Hematopoietic multipotent progenitor cell treated with erythropoietin and hydrocortisone succinate and interleukin-3 and kit ligand, for 6 days (in vitro differentiated cells): ENCODE measurements around the gene NLGN1.

Source experiments
- DNase-seq: peaks from one replicate; pipeline ENCODE4 v3.0.0-alpha.2; 2015

The NLGN1 gene

GRCh38 chr3:173862701-173863100, 465.2 kb downstream of the NLGN1 start:
- no peak for DNase-seq

- no peak for DNase-seq
These were observed 466.0 kb downstream of the NLGN1 start for GRCh38 chr3:173863551-173863950.

- no peak for DNase-seq
These were observed 468.5 kb downstream of the NLGN1 start for GRCh38 chr3:173865900-173866498.

- DNase-seq, result no peak
These were observed 472.2 kb downstream of the NLGN1 start for GRCh38 chr3:173869766-173870165.

DNA sequence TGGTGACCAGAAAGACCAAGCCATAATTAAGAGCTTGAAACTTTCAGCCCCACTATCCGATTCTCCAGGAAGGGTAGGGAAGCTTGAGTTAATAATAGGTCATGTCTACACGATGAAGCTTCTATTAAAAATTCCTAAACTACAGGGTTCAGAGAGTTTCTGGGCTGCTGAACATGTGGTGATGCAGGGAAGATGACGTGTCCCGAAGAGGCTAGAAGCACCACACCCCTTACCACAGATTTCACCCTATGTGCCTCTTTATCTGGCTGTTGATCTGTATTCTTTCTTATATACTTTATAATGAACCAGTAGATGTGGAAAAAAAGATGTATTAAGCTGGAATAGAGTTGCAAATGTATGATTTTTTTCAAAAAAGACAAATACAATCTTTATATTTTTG, 473.4 kb downstream of the NLGN1 start:
- no peak for DNase-seq

DNA sequence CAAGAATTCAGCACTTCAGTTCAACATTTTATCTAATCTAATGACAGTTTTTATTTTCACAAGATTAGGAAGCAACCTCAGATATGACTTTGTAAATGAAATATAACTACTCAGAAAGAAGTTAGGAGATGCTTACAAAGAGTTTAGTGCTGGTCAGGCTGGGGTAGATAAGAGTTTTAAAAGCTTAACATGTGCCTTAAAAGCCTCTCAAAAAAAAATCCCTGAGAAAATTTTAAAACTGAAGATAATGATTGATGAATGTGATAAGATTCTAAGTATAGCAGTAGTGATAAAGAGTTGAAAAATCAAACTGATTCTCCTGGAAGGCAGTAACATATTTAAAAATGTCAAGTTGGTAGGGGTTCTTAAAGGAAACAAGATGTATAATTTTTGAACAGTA, 478.2 kb downstream of the NLGN1 start:
- DNase-seq, result no peak

DNA sequence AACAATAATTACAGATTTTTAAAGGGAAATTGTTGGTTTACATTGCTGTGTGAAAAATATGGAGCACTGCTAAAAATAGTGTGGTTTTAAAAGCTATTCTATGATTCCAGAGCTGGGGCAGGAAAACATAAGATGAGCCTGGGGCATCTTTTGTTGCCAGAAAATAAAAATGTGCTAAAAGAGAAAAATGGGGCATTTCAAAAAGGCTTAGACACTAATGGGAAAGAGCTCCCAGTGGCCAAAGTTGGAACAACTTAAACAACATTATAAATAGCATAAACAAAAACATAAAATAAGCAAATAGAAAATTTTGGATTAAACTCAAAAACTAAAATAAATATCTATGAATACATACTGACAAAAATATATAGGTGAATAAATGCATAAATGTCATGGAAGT, 478.9 kb downstream of the NLGN1 start:
- DNase-seq, result peak; percentile 4

DNA sequence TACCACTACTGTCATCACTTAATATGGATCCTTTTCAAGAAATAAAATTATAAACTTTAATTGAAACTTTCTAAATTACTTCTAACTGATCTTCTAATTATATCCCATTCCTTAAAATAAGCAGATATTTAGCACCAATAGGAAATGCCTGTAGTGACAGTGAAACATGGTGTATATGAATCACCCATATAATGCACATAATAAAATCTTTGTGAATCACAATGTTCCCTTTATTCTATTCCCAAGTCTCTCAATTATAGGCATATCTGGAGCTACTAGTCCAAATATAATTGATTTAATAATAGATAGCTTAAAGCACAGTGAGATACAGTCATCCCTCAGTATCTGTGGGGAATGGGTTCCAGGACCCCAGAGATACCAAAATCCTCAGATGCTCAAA, 490.3 kb downstream of the NLGN1 start:
- DNase-seq, result no peak

DNA sequence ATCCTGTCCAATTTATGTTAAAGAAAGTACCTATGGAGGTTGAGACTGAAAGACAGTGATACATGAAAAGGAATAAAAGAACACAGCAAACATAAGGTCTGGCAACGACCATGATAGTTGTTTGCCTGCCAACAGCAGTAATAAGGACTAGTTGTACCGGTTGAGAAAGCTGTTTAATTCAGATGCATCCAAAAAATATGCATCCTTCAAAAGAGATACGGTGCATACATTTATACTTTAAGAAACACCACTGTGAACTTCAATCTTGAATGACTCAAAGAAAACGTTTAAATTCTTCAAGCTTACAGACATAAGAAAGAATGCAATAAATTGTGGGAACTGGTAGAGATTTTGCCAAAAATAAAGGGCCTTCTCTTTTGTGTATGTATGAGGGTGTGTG, 492.1 kb downstream of the NLGN1 start:
- DNase-seq, result no peak

DNA sequence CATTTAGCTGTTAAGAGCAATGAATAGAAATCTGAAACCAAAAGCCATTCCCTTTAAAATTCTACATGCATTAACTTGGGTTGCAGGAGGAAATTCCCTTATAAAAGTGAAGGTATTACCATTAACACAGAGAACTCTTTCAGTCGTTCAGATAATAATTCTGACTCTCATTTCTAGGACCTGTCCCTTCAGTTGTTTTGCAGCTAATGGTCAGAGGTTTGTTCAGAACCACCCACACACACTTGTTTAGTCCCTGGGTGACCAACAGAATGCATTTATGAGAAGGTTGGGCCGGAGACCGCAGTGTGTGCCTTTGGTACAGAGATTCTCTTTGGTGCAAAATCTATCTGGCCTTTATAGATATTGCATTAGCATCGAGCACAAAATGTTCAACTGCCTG, 492.5 kb downstream of the NLGN1 start:
- no peak for DNase-seq

- peak; percentile 65 for DNase-seq
These were observed 493.9 kb downstream of the NLGN1 start for GRCh38 chr3:173891272-173892100.

DNA sequence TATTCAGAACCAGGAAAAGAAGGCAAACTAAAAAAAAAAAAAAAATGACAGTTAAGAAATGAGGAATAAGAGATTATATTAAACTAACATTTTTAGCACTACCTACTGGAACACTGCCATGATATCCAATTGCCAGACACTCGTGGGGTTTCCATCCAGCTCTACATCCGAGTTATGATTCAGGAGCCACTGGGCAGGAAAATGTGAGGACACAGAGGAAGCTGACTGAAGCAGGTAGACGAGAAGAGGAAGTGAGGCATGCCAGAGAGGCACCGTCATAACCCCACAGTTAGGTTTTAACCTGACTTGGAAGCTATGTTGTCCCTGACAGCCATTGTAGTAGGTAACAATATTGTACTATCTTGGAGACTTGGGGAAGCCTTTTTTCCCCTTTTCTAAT, 495.0 kb downstream of the NLGN1 start:
- DNase-seq, result no peak

GRCh38 chr3:173893066-173893465, 495.5 kb downstream of the NLGN1 start:
- no peak for DNase-seq

- DNase-seq, result no peak
These were observed 496.3 kb downstream of the NLGN1 start for GRCh38 chr3:173893835-173894234.

GRCh38 chr3:173897631-173898030, 500.1 kb downstream of the NLGN1 start:
- no peak for DNase-seq

DNA sequence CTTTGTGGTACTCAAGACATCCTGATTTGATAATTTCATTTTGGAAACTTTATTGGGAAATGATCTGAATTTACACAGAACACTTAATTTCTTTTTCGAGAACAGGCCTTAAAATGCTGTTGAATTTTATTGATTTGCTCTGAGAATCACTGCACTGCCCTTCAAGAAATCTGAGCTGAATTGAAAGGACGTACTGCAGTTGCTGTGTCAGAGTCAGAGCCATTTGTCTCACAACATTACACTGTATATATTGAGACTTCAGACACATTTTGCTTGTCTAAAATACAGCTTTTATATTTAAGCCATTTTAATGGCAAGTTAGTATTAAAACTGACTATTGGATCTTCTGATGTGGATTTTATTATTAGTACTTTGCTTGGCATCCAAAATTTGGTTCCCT, 504.1 kb downstream of the NLGN1 start:
- DNase-seq, result no peak

DNA sequence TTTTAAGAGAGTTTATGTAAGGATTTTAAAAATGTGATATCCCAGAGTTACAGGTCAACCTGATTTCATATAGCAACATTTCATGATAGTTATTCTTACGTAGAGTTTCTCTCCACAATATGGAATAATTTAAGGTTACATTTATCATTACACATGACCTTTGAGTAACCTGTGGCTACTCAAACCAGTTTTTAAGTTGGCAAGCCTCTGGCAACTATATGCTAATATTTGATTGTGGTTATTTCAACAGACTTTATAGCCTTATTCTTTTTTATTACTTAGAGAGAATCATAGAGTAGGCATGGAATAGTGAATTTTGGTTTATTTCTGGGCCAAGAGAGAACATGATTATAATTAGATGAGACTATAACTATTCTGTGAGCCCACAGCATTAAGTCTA, 504.9 kb downstream of the NLGN1 start:
- DNase-seq, result no peak

GRCh38 chr3:173902871-173903270, 505.3 kb downstream of the NLGN1 start:
- DNase-seq, result no peak

- DNase-seq, result no peak
These were observed 507.8 kb downstream of the NLGN1 start for GRCh38 chr3:173905381-173905780.

DNA sequence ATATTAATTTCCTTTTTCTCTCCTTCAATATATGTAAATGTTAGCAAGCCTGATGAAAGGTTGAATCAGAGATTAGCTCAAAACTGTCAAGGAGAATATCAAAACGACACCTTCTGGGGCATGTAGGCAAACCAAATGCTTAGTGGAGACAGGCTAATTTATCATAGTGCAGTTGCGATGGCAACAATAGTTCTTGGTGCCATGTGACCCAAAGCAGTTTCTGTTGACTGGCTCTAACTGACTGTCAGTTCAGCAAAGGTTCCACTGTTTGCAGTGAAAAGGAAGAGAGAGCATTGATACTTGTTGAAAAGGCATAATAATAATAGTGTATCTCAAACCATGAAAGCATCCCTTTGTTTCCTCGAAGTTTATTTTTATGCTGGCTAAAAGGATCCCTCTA, 513.9 kb downstream of the NLGN1 start:
- DNase-seq, result peak; percentile 35

DNA sequence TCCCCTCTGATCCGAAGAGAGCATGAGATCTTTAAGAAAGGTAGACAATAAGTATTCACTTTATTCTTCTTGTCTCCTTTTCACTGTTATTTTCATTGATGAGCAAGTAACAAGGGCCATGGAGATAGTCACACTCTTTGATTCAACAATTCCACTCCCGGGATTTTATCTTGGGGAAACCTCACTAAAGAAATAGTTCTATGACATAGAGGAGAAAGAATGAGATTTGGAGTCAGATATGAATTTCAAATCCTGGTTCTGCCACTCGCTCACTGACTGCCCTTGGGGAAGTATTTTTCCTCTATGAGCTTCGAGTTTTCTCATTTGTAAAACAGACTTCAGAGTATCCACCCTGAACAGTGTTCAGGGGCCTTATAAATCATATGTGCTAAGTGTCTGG, 514.6 kb downstream of the NLGN1 start:
- DNase-seq, result no peak

DNA sequence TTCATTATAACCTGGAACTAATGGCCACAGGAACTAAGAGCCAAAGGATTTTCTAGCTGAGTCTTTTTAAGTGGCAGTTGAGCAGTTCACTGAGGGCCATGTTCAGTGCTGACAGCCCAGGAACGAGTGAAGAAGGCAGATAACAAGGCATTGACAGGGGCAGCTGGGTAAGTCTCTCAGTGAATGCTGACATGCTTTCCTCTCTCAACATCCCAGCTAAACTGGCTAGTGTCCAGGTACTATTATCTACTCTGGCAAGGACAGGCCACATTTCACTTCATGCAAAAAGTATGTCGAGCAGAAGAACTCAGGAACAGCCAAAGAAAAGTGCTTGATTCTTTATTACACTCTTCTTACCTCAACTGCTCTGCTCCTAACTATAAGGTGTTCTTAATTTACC, 515.9 kb downstream of the NLGN1 start:
- peak; percentile 91 for DNase-seq

- DNase-seq, result peak; percentile 18
These were observed 516.5 kb downstream of the NLGN1 start for GRCh38 chr3:173913974-173914421.

- DNase-seq, result no peak
These were observed 519.3 kb downstream of the NLGN1 start for GRCh38 chr3:173916799-173917198.

DNA sequence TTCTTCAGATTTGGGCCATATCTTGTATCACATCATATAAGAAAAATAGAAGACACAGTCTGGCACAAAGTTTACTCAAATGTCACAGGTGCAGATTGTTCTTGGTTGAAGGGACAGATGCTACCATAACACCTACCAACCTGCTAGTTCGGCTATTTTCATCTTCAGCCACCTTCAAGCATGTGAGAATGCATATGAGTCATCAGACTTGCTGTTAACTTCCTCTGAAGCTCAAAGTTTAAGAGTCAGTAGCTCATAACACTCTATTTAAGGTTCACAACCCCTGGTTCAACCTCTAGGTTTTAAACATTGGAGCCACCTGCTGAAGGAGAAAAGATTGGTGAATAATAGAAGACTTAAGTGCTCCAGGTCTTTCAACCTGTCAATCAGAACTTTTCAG, 522.8 kb downstream of the NLGN1 start:
- DNase-seq, result no peak
